Natural killer cell (primary cell): ENCODE measurements around the gene LYST. TPM values are rescaled to one million over a fixed set of nuclear protein-coding genes. Genes with fewer than 3 reads are reported as not detected.

ENCODE experiments used
- ATAC-seq, 3 donors: fragments of 150-1000 bp in 2 of 3; fragments of 200-7000 bp in 1 of 3; cut with Tn5 transposase; 1 replicate in 1 of 3; 2 replicates in 2 of 3; pipeline ENCODE4 v1.10.0; 2021; ENCODE audit warnings: mild to moderate bottlenecking in 2 of 3, moderate library complexity in 2 of 3
- DNase-seq, 2 donors: peaks; one replicate each; pipeline versions ENCODE4 v3.0.0 to v3.0.0-alpha.2; 2013 to 2021; ENCODE audit warnings: mixed read lengths in 1 of 2
- H3K27ac ChIP-seq: one replicate; pipeline ENCODE4 v1.5.1; 2013; ENCODE audit warnings: mild to moderate bottlenecking, low read length
- H3K27me3 ChIP-seq: one replicate; pipeline ENCODE4 v1.6.1; 2013; ENCODE audit warnings: low read length; ENCODE audit not compliant: control insufficient read depth, insufficient read depth
- H3K36me3 ChIP-seq: one replicate; pipeline ENCODE4 v1.6.1; 2013; ENCODE audit warnings: low read length; ENCODE audit not compliant: control insufficient read depth, insufficient read depth
- H3K4me1 ChIP-seq: one replicate; pipeline ENCODE4 v1.6.1; 2013; ENCODE audit warnings: low read length; ENCODE audit not compliant: control insufficient read depth, insufficient read depth
- H3K4me3 ChIP-seq: one replicate; pipeline ENCODE4 v1.5.1; 2013; ENCODE audit warnings: low read length
- H3K9me3 ChIP-seq: one replicate; pipeline ENCODE4 v1.6.1; 2013; ENCODE audit warnings: low read length; ENCODE audit not compliant: control insufficient read depth, insufficient read depth
- H3K27ac Mint-ChIP-seq, 2 donors: one replicate each; pipeline ENCODE4 v1.8.0; 2022; ENCODE audit warnings: mild to moderate bottlenecking in 2 of 2, mixed read lengths in 2 of 2, moderate library complexity in 1 of 2
- H3K27me3 Mint-ChIP-seq, 2 donors: one replicate each; pipeline ENCODE4 v1.8.0; 2022; ENCODE audit warnings: low read depth in 2 of 2, mixed read lengths in 2 of 2
- H3K36me3 Mint-ChIP-seq: one replicate; pipeline ENCODE4 v1.8.0; 2022; ENCODE audit warnings: mixed read lengths
- H3K4me1 Mint-ChIP-seq, 2 donors: one replicate each; pipeline ENCODE4 v1.8.0; 2022; ENCODE audit warnings: mixed read lengths in 2 of 2
- H3K4me3 Mint-ChIP-seq: one replicate; pipeline ENCODE4 v1.8.0; 2022; ENCODE audit warnings: mild to moderate bottlenecking, moderate library complexity, mixed read lengths
- H3K9me3 Mint-ChIP-seq, 2 donors: one replicate each; pipeline ENCODE4 v1.8.0; 2022; ENCODE audit warnings: mixed read lengths in 2 of 2
- CTCF ChIP-seq: fragments of 200-600 bp; IDR thresholded peaks from one replicate; pipeline ENCODE4 v1.8.0; 2022; ENCODE audit warnings: antibody characterized with exemption
- WGBS: methylation state at CpG from one replicate; pipeline ENCODE4 v1.1.7; 2013; ENCODE audit warnings: missing lambda C conversion rate; ENCODE audit not compliant: insufficient coverage; 5-methylcytosine and 5-hydroxymethylcytosine counted together
- intact Hi-C: fragments of 100-400 bp; cut with micrococcal nuclease; formaldehyde crosslinking; loops from one replicate; pipeline ENCODE4 v1.14.2; 2022
- total RNA-seq, 4 donors: library from RNA; stranded (reverse); fragments of 120-200 nt in 1 of 4; gene quantifications; one replicate each; pipeline versions ENCODE4 v1.2.3 to v1.2.4, GENCODE V29; 2013 to 2022

Gene LYST
- total RNA-seq, 3 donors from 2014 or later (not counting 1 experiment from before 2014, with no cell fraction given) = 89.9 to 115 (median 93.6) TPM

- no peaks in the 10 kb centered on the region for H3K27me3 ChIP-seq
- 59% methylated on average over 12 of the region's 12 CpGs for WGBS
- Mint-ChIP-seq H3K27me3 (peaks cover 3 to 14% of the 10 kb centered on the region in 2 donors), H3K4me1 (peaks cover 0 to 6% of the 10 kb centered on the region in 2 donors), H3K27ac (no peak overlapping the region), H3K4me3 (no peak overlapping the region), H3K36me3 (no peaks in the 10 kb centered on the region), H3K9me3 (no peaks in the 10 kb centered on the region)
- H3K27ac ChIP-seq = no peak overlapping the region
- no peaks in the 10 kb centered on the region for H3K36me3 ChIP-seq
- TF ChIP-seq CTCF = no peak
- no peak overlapping the region for H3K4me3 ChIP-seq
- intact Hi-C loops = no loop called here
- no peak for ATAC-seq
- H3K9me3 ChIP-seq = no peaks in the 10 kb centered on the region
- DNase-seq = no peak
- peaks cover 8% of the 10 kb centered on the region for H3K4me1 ChIP-seq
Measured at GRCh38 chr1:235635938-235636662, 230.6 kb downstream of the LYST start.

DNA sequence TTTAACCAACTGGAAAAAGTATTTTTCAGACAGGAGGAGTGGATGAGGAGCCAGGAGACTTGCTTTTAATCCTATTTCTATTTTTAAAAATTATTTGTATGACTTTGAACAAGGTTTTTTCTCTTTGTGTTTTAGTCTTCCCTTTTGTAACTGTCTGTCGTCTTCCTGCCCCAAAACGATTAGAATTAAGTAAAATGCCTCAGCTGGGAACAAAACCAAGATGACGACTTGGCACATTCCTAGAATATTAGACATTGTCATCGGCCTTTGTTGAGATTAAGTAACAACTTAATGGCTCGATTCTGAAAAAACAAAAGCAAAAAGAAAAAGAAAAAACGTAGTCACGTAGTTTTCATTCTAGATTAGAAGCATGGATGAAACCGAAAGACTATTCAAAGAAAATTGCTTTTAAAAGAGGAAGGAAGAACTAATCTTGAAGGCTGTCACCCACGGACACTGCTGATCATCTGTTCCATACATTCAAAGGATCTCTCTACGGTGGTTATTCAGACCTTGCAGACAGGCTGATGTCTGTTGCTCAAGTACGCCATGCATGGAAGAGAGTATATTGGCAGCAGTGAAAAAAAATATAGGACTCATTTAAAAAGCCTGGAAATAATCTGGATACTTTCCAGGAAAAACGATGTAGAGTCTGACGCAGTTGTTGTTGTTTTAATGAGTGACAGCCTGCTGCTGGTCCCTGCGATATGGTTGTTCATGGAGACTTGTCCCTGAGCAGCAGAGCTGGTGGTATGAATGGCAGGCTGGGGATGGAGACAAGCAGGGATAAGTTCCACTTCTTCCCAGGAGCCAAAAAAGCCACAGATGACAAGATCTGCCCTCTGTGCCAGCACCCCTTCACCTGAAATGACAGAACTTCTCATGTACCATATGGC is 234.0 kb downstream of the LYST start:
- no peak overlapping the region for H3K4me3 Mint-ChIP-seq
- no peak for ATAC-seq
- Histone ChIP-seq H3K4me1 (no peaks in the 10 kb centered on the region), H3K36me3 (no peaks in the 10 kb centered on the region), H3K9me3 (no peaks in the 10 kb centered on the region), H3K27ac (no peak overlapping the region), H3K4me3 (no peak overlapping the region), H3K27me3 (no peaks in the 10 kb centered on the region)
- peaks cover 0 to 6% of the 10 kb centered on the region in 2 donors for H3K4me1 Mint-ChIP-seq
- H3K36me3 Mint-ChIP-seq = no peaks in the 10 kb centered on the region
- no peaks in the 10 kb centered on the region for H3K9me3 Mint-ChIP-seq
- no peak overlapping the region for H3K27ac Mint-ChIP-seq
- DNase-seq = no peak
- TF ChIP-seq CTCF = no peak
- peaks cover 6 to 8% of the 10 kb centered on the region in 2 donors for H3K27me3 Mint-ChIP-seq
- intact Hi-C loops = no loop called here
- WGBS = 47% methylated on average over 14 of the region's 14 CpGs

DNA sequence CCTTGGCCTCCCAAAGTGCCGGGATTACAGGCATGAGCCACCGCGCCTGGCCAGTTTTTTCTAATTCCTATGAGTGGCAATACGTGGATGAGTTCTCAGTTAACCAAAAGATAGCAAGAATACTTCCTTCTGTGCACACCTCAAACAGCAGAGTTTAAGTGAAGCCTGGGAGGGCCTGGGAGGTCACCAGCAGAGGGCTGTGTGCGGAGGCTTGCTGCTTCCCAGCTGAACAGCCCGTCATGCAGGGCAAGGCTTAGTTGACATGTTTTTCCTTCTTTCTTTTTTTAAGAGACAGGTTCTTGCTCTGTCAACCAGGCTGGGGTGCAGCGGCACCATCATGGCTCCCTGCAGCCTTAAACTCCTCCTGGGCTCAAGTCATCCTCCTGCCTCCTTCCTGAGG is 234.9 kb downstream of the LYST start:
- DNase-seq = no peak
- Mint-ChIP-seq H3K27me3 (peaks cover 6 to 8% of the 10 kb centered on the region in 2 donors), H3K9me3 (no peaks in the 10 kb centered on the region), H3K4me3 (no peak overlapping the region), H3K36me3 (no peaks in the 10 kb centered on the region), H3K27ac (no peak overlapping the region), H3K4me1 (peaks cover 0 to 6% of the 10 kb centered on the region in 2 donors)
- 91% methylated on average over 7 of the region's 7 CpGs for WGBS
- no peaks in the 10 kb centered on the region for H3K9me3 ChIP-seq
- H3K4me1 ChIP-seq = no peaks in the 10 kb centered on the region
- no peak for ATAC-seq
- H3K36me3 ChIP-seq = no peaks in the 10 kb centered on the region
- no peak overlapping the region for H3K4me3 ChIP-seq
- no peaks in the 10 kb centered on the region for H3K27me3 ChIP-seq
- intact Hi-C loops = no loop called here
- H3K27ac ChIP-seq = no peak overlapping the region
- TF ChIP-seq CTCF = no peak
